Endothelial cell (in vitro differentiated cells): Measurements from ENCODE around the gene PPP2R3B. TPM values are rescaled to one million over a fixed set of nuclear protein-coding genes. Genes with fewer than 3 reads are reported as not detected.
A peak's percentile ranks its signal among the peaks of the same experiment; 100 is the strongest.

ENCODE experiments used
- DNase-seq: peaks from one replicate; pipeline ENCODE4 v3.0.0; 2021; ENCODE audit warnings: low spot score
- H3K27ac Mint-ChIP-seq: one replicate; pipeline ENCODE4 v1.8.0; 2021; ENCODE audit warnings: mixed read lengths, inconsistent platforms; ENCODE audit not compliant: unreplicated experiment
- H3K27me3 Mint-ChIP-seq: one replicate; pipeline ENCODE4 v1.8.0; 2021; ENCODE audit warnings: mild to moderate bottlenecking, moderate library complexity, mixed read lengths, inconsistent platforms; ENCODE audit not compliant: unreplicated experiment
- H3K36me3 Mint-ChIP-seq: one replicate; pipeline ENCODE4 v1.8.0; 2021; ENCODE audit warnings: mild to moderate bottlenecking, low read depth, mixed read lengths, inconsistent platforms; ENCODE audit not compliant: unreplicated experiment
- H3K4me1 Mint-ChIP-seq: one replicate; pipeline ENCODE4 v1.8.0; 2021; ENCODE audit warnings: mild to moderate bottlenecking, mixed read lengths, inconsistent platforms; ENCODE audit not compliant: unreplicated experiment
- H3K4me3 Mint-ChIP-seq: one replicate; pipeline ENCODE4 v1.8.0; 2021; ENCODE audit warnings: mild to moderate bottlenecking, mixed read lengths, inconsistent platforms; ENCODE audit not compliant: unreplicated experiment
- H3K9me3 Mint-ChIP-seq: one replicate; pipeline ENCODE4 v1.8.0; 2021; ENCODE audit warnings: mixed read lengths, inconsistent platforms; ENCODE audit not compliant: unreplicated experiment
- CTCF ChIP-seq: fragments of 200-600 bp; sonication (generic); IDR thresholded peaks from one replicate; pipeline ENCODE4 v1.5.0; 2021; ENCODE audit warnings: antibody characterized with exemption; ENCODE audit not compliant: unreplicated experiment
- total RNA-seq: library from RNA; stranded (reverse); fragmentation: NEBNext Ultra II Directional; extraction: Animal tissue kit (Norgen Biotek cat#: 25700); gene quantifications from one replicate; pipeline ENCODE4 v1.2.1, GENCODE V29; 2021; ENCODE audit not compliant: unreplicated experiment

The PPP2R3B gene
- total RNA-seq, 1 donor from 2014 or later = 44.0 TPM

- Mint-ChIP-seq H3K27me3 (peaks cover 16% of the 10 kb centered on the region), H3K36me3 (peaks cover 20% of the 10 kb centered on the region), H3K4me1 (peaks cover 28% of the 10 kb centered on the region), H3K9me3 (no peaks in the 10 kb centered on the region), H3K27ac (peak overlapping the region; percentile 77), H3K4me3 (peak overlapping the region; percentile 88)
- TF ChIP-seq CTCF = no peak
- DNase-seq = no peak
Observed at GRCh38 chrX:374596-374995, 12.1 kb downstream of the PPP2R3B start.

- Mint-ChIP-seq H3K4me3 (peak overlapping the region; percentile 88), H3K4me1 (peaks cover 28% of the 10 kb centered on the region), H3K9me3 (no peaks in the 10 kb centered on the region), H3K36me3 (peaks cover 20% of the 10 kb centered on the region), H3K27ac (no peak overlapping the region), H3K27me3 (peaks cover 16% of the 10 kb centered on the region)
- TF ChIP-seq CTCF = no peak
- peak; percentile 35 for DNase-seq
Observed at GRCh38 chrX:373641-374471, 12.9 kb downstream of the PPP2R3B start.

GRCh38 chrX:372856-373640 is 13.7 kb downstream of the PPP2R3B start:
- peaks cover 23% of the 10 kb centered on the region for H3K4me1 Mint-ChIP-seq
- H3K27me3 Mint-ChIP-seq = peaks cover 16% of the 10 kb centered on the region
- DNase-seq = no peak
- TF ChIP-seq CTCF = no peak
- H3K27ac Mint-ChIP-seq = no peak overlapping the region
- peaks cover 20% of the 10 kb centered on the region for H3K36me3 Mint-ChIP-seq
- peak overlapping the region; percentile 79 for H3K4me3 Mint-ChIP-seq
- no peaks in the 10 kb centered on the region for H3K9me3 Mint-ChIP-seq

GRCh38 chrX:371907-372306 is 14.8 kb downstream of the PPP2R3B start:
- H3K36me3 Mint-ChIP-seq = peaks cover 20% of the 10 kb centered on the region
- no peak overlapping the region for H3K27ac Mint-ChIP-seq
- H3K27me3 Mint-ChIP-seq = peaks cover 16% of the 10 kb centered on the region
- DNase-seq = no peak
- TF ChIP-seq CTCF = no peak
- peaks cover 23% of the 10 kb centered on the region for H3K4me1 Mint-ChIP-seq
- no peaks in the 10 kb centered on the region for H3K9me3 Mint-ChIP-seq
- peak overlapping the region; percentile 82 for H3K4me3 Mint-ChIP-seq
